ENCODE data around the gene KCNQ4.

KCNQ4 gene

DNA sequence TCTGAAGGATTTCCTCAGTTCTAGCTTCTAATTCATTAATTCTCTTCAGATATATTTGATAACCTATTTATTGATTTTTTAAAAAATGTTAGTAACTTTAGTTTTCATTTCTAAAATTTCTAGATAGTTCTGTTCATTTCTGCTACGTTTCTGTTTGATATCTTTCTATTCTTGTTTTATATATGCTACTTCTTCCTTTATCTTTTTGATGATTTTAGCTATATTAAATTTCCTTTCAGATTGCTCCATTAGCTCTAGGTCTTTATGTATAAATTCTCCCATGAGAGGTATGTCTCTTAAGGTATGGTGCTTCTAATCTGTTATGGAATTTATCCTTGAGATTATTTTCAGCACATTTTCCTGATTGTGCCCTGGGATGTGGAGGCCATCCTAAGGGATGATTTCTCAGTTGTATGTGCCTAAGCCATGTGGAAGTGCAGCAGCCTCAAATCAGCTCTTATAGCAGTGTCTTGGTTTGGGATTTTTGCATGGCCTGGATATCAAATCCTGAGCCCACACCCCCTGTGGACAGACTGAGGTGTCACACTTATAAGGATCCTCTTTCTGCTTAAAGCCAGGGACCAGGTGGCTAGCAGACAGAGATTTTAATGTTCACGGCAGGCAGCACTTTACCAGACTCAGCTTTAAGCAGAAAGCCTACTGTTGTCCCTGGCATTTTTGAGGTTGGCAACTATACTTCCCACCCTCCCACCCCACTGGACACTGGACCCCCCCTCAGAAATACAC, 6.2 kb upstream of the KCNQ4 start:
- DNase-seq, result no peak

GRCh38 chr1:40780678-40781607, 2.6 kb upstream of the KCNQ4 start:
- no peak for DNase-seq

DNA sequence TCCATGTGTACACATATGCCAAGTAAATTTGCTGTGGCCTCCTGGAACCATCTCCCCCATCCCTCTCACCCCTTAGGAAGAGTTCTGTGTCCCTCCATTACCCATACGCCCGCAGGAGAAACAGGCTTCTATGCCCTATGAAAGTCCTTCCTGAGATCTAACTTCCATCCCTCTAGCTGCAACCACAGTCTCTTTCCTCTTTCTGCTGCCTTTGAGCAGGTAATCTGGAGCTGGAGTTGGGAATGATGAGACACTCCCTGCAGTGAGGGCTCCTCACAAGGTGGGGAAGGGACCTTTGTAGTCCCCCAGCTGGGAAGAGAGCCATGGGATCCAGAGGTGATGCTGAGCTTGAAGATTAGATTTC, 2.0 kb upstream of the KCNQ4 start:
- DNase-seq, result no peak

DNA sequence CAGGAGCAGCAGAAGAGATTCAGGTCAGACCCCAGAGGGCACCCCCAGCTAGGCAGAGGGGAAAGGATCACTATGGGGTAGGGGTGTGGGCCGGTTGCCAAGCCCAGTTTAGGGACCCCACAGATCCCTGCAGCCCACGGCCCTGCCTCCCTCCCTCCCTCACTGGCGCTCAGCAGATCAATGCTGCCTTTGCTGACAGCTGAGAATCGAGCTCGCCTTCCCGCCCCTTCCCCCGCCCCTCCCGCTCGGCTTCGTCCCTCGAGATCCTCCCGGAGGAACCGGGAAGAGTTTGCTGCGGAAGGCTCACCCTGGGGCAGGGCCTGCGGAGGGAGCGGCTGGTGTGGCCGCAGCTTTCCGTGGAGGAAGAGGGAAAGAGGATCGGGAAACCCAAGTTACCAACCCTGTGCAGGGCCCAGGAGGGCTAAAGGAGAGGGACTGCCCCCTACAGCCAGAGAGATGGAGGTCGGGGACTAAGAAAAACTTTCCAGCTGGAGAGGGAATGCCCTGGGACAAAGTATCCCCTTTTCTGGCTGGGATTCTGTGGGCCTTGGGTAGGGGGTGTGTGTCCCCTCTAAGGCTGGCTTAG, 1.1 kb upstream of the KCNQ4 start:
- DNase-seq, result no peak

DNA sequence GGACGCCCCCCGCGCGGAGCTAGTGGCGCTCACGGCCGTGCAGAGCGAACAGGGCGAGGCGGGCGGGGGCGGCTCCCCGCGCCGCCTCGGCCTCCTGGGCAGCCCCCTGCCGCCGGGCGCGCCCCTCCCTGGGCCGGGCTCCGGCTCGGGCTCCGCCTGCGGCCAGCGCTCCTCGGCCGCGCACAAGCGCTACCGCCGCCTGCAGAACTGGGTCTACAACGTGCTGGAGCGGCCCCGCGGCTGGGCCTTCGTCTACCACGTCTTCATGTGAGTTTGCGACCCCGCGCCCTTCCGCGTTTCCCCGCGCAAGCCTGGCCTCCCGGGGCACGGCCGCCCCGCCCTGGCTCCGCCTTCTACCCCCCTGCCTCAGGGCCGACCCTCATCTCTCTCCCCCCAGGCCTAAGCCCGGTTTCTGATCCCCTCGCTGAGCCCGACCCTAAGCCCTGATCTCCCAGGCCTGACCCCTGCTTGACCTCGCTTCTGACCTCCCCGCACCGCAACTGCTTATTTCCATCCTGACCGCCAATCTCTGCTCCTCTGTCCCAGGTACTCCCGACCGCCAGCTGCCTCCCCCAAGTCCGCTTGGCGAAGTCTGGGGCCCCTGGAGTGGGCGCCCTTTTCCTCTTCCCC, 669 bp downstream of the KCNQ4 start:
- no peak for DNase-seq

DNA sequence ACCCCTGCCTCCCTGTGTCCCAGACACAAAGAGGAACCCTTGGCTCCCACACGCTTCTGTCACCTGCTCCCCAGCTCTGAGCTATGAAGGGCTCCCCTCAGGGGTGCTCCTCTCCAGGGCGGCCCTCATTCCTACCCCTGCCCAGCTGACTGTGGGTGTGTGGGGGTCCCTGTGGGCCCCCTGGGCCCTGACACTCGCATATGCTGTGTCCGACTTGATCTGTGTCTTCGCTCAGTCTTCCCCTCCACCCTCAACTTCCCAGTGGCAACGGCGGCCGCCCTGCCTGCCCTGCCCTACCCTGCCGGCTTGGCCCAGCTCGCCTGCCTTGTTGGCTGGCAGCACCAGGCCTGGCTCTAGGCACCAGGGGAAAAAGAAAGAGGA, 1.2 kb downstream of the KCNQ4 start:
- DNase-seq, result no peak

DNA sequence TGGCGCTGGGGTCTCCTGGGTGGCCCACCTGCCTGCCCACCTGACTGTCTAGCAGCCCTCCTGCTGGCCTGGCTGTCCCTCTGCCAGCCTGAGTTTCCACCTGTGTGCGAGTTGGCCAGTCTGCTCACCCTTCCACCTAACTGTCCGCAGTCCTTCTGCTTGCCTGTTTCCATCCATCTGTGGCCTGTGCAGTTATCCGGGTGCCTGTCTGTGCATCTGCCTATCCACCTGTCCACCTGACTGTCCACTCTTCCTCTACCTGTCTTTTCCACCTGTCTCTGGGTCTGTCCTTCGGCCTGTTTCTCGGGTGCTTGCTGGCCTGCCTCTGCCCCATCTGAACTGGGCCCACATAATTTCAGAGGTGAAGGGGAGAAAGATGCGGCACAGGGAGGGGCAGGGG, 1.9 kb downstream of the KCNQ4 start:
- no peak for DNase-seq

GRCh38 chr1:40786171-40786994, 2.8 kb downstream of the KCNQ4 start:
- no peak for DNase-seq

- no peak for DNase-seq
Observed at GRCh38 chr1:40786995-40787705, 3.6 kb downstream of the KCNQ4 start.

GRCh38 chr1:40787737-40788560, 4.4 kb downstream of the KCNQ4 start:
- DNase-seq, result no peak

GRCh38 chr1:40788561-40789341, 5.2 kb downstream of the KCNQ4 start:
- DNase-seq, result no peak

DNA sequence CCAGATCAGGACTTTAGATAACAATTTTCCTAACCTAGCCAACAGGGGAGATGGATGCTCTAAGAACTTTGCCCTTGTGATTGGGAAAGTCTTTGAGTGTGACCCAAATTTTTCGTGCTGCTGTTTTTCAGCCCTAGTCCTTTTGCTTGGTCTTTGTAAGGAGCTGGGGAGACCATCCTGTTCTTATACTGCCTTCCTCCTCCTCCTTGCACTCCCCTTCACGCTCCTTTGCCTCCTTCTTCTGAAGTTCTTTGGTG, 5.7 kb downstream of the KCNQ4 start:
- DNase-seq, result no peak

- no peak for DNase-seq
Observed at GRCh38 chr1:40789661-40790430, 6.3 kb downstream of the KCNQ4 start.

GRCh38 chr1:40792036-40792435, 8.4 kb downstream of the KCNQ4 start:
- DNase-seq, result no peak

GRCh38 chr1:40793617-40794016, 10.0 kb downstream of the KCNQ4 start:
- no peak for DNase-seq

DNA sequence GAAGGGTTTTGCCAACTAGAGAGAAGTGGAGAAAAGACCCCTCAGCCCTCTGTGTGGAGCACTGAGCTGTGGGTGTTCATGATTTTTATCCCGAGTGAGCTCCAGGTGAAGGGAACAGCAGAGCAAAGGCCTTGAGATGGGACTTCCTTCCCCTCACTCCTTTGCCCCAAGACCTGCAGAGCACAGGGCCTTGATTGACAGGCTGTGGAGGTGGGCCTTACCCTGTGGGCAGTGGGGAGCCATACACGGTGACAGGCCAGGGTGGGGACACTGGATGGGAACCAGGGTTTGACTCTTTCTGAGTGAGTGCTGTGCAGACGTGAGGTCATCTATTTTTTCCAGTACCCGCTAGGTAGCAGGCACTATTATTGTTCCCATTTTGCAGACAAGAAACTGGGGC, 10.5 kb downstream of the KCNQ4 start:
- no peak for DNase-seq

- DNase-seq, result no peak
Observed at GRCh38 chr1:40794974-40795715, 11.6 kb downstream of the KCNQ4 start.

GRCh38 chr1:40795811-40796586, 12.4 kb downstream of the KCNQ4 start:
- no peak for DNase-seq
